Progenitor cell of endocrine pancreas (in vitro differentiated cells): ENCODE results near the gene NSUN2. TPM values are rescaled to one million over a fixed set of nuclear protein-coding genes. Genes with fewer than 3 reads are reported as not detected.

Experiments used
- DNase-seq: peaks from one replicate; pipeline ENCODE4 v3.0.0; 2021; ENCODE audit warnings: low spot score; ENCODE audit not compliant: unreplicated experiment
- H3K27ac Mint-ChIP-seq: 2 replicates; pipeline ENCODE4 v1.8.0; 2021; ENCODE audit warnings: mild to moderate bottlenecking, moderate library complexity, mixed read lengths
- H3K27me3 Mint-ChIP-seq: 2 replicates; pipeline ENCODE4 v1.8.0; 2021; ENCODE audit warnings: mixed read lengths
- H3K36me3 Mint-ChIP-seq: 2 replicates; pipeline ENCODE4 v1.8.0; 2022; ENCODE audit warnings: mixed read lengths; ENCODE audit not compliant: insufficient read depth
- H3K4me1 Mint-ChIP-seq: 2 replicates; pipeline ENCODE4 v1.8.0; 2021; ENCODE audit warnings: low read depth, mixed read lengths
- H3K4me3 Mint-ChIP-seq: 2 replicates; pipeline ENCODE4 v1.8.0; 2021; ENCODE audit warnings: low read depth, mild to moderate bottlenecking, moderate library complexity, mixed read lengths
- H3K9me3 Mint-ChIP-seq: 2 replicates; pipeline ENCODE4 v1.8.0; 2021; ENCODE audit warnings: low read depth, mixed read lengths
- CTCF ChIP-seq: fragments of 200-600 bp; sonication (generic); IDR thresholded peaks from one replicate; pipeline ENCODE4 v1.5.0; 2021; ENCODE audit warnings: antibody characterized with exemption, mild to moderate bottlenecking; ENCODE audit not compliant: unreplicated experiment
- total RNA-seq: library from RNA; stranded (reverse); gene quantifications from 2 replicates; pipeline ENCODE4 v1.2.1, GENCODE V29; 2021

The NSUN2 gene
- total RNA-seq, 1 donor from 2014 or later, result 61.3 TPM

- TF ChIP-seq CTCF, result no peak
- H3K4me3 Mint-ChIP-seq, result no peak overlapping the region
- H3K36me3 Mint-ChIP-seq, result peaks cover 29% of the 10 kb centered on the region
- H3K27me3 Mint-ChIP-seq, result no peaks in the 10 kb centered on the region
- no peaks in the 10 kb centered on the region for H3K4me1 Mint-ChIP-seq
- H3K27ac Mint-ChIP-seq, result no peak overlapping the region
- DNase-seq, result no peak
- no peaks in the 10 kb centered on the region for H3K9me3 Mint-ChIP-seq
Measured at GRCh38 chr5:6604946-6605345, 27.9 kb downstream of the NSUN2 start.

- H3K27ac Mint-ChIP-seq, result no peak overlapping the region
- TF ChIP-seq CTCF, result no peak
- no peaks in the 10 kb centered on the region for H3K27me3 Mint-ChIP-seq
- H3K4me1 Mint-ChIP-seq, result no peaks in the 10 kb centered on the region
- no peaks in the 10 kb centered on the region for H3K9me3 Mint-ChIP-seq
- DNase-seq, result no peak
- H3K36me3 Mint-ChIP-seq, result peaks cover 29% of the 10 kb centered on the region
- H3K4me3 Mint-ChIP-seq, result no peak overlapping the region
Measured at GRCh38 chr5:6604341-6604740, 28.5 kb downstream of the NSUN2 start.

GRCh38 chr5:6603643-6604042, 29.2 kb downstream of the NSUN2 start:
- Mint-ChIP-seq H3K36me3 (peaks cover 32% of the 10 kb centered on the region), H3K27me3 (no peaks in the 10 kb centered on the region), H3K9me3 (no peaks in the 10 kb centered on the region), H3K27ac (no peak overlapping the region), H3K4me1 (no peaks in the 10 kb centered on the region), H3K4me3 (no peak overlapping the region)
- no peak for DNase-seq
- no peak for TF ChIP-seq CTCF

- no peak overlapping the region for H3K27ac Mint-ChIP-seq
- no peak for DNase-seq
- H3K27me3 Mint-ChIP-seq, result no peaks in the 10 kb centered on the region
- H3K4me1 Mint-ChIP-seq, result no peaks in the 10 kb centered on the region
- H3K9me3 Mint-ChIP-seq, result no peaks in the 10 kb centered on the region
- no peak for TF ChIP-seq CTCF
- H3K4me3 Mint-ChIP-seq, result no peak overlapping the region
- peaks cover 35% of the 10 kb centered on the region for H3K36me3 Mint-ChIP-seq
Measured at GRCh38 chr5:6602441-6602840, 30.4 kb downstream of the NSUN2 start.

- no peaks in the 10 kb centered on the region for H3K9me3 Mint-ChIP-seq
- DNase-seq, result no peak
- peaks cover 34% of the 10 kb centered on the region for H3K36me3 Mint-ChIP-seq
Measured at GRCh38 chr5:6601816-6602215, 31.0 kb downstream of the NSUN2 start.

More at GRCh38 chr5:6601816-6602215, 31.0 kb downstream of the NSUN2 start:
- Mint-ChIP-seq H3K4me1 (no peaks in the 10 kb centered on the region), H3K4me3 (no peak overlapping the region), H3K27me3 (no peaks in the 10 kb centered on the region), H3K27ac (no peak overlapping the region)
- TF ChIP-seq CTCF, result no peak
